GM13977 (cell line): Measurements from ENCODE around the gene MUCL3.
"Not testable (repeated sequence)": the region's sequence is repeated elsewhere in the genome, so short reads cannot be mapped to it uniquely, and the experiment has no call there.

ENCODE experiments used
- DNase-seq: peaks from one replicate; pipeline ENCODE4 v3.0.0; 2012; ENCODE audit warnings: low spot score
- CTCF ChIP-seq: IDR thresholded peaks from 2 replicates; pipeline ENCODE4 v1.5.1; 2012; ENCODE audit warnings: mild to moderate bottlenecking, control low read depth; ENCODE audit not compliant: insufficient read depth; ENCODE audit errors: extremely low read depth, missing control alignments
- in situ Hi-C: fragments of 300-500 bp; cut with MboI; formaldehyde crosslinking; loops from one replicate; pipeline ENCODE4 v1.12.0; 2022; ENCODE audit warnings: low sequenced_read_pairs, low pct_unique_long_range_greater_than_20kb, mixed read lengths, inconsistent platforms; ENCODE audit not compliant: unreplicated experiment

Gene MUCL3

GRCh38 chr6:30963641-30964040, 22.9 kb downstream of the MUCL3 start:
- in situ Hi-C loops: no loop called here
- TF ChIP-seq CTCF: no peak
- no peak for DNase-seq

DNA sequence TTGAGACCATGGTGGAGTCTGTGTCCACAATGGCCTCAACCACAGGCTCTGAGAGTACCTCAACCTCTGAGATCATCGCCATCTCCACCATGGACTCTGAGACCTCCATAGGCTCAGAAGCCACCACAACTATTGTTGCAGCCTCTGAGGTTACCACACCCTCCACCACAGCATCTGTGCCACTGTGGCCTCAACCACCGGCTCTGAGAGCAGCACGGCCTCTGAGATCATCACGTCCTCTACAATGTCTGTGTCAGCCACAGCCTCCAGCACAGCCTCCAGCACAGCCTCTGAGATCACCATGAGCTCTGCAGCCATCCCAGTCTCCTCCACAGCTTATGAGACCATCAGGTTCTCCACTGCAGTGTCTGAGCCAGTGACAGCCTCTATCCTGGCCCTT, 23.3 kb downstream of the MUCL3 start:
- in situ Hi-C loops: no loop called here
- DNase-seq: no peak
- TF ChIP-seq CTCF: no peak

- DNase-seq: no peak
- in situ Hi-C loops: no loop called here
- no peak for TF ChIP-seq CTCF
Measured at GRCh38 chr6:30965140-30965601, 24.4 kb downstream of the MUCL3 start.

- in situ Hi-C loops: no loop called here
- TF ChIP-seq CTCF: no peak
- DNase-seq: no peak
Measured at GRCh38 chr6:30966154-30966553, 25.4 kb downstream of the MUCL3 start.

DNA sequence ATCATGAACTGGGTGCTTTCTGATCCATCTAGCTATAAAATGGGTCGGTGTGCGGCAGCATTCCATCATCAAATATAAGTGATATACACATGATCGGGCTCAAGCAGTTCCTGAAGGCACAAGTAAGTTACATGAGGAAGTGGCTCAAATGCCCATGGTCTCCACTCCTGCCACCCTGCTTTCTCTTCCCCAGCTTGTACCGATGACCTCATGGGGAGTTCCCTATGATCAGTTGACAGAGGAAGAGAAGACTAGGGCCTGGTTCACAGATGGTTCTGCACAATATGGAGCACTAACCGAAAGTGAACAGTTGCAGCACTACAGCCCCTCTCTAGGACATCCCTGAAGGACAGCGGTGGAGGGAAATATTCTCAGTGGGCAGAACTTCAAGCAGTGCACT, 28.4 kb downstream of the MUCL3 start:
- in situ Hi-C loops, DNase-seq: not testable (repeated sequence)

DNA sequence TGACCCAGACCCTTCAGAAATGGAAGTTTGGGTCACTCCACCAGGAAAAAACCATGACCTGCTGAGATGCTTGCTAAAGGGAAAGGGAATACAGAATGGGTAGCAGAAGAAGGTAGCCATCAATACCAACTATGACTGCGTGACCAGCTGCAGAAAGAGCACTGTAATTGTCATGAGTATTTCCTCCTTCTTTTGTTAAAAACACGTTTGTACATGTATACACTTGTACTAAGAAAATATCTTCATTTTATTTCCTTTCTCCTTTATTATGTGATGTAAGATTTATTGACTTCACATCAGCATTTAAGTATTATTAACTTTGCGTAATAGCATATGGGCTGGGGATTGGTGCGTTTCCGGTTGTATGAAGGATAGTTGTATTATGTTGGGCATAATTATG, 30.2 kb downstream of the MUCL3 start:
- no peak for DNase-seq
- in situ Hi-C loops: no loop called here
- TF ChIP-seq CTCF: no peak

GRCh38 chr6:30972816-30973215, 32.0 kb downstream of the MUCL3 start:
- TF ChIP-seq CTCF: no peak
- in situ Hi-C loops: no loop called here
- DNase-seq: no peak
